A549 (cell line): ENCODE data around the gene TRAPPC2L. TPM values are rescaled to one million over a fixed set of nuclear protein-coding genes. Genes with fewer than 3 reads are reported as not detected.

ENCODE experiments used
- ATAC-seq, 2 experiments: fragments of 200-7000 bp in 1 of 2; fragments of >200 bp in 1 of 2; cut with Nextera tagmentation in 1 of 2; cut with Tn5 transposase in 1 of 2; 3 replicates each; pipeline versions ENCODE4 v1.8.0 to v1.9.1; 2018 to 2020; ENCODE audit warnings: mild to moderate bottlenecking in 1 of 2, moderate library complexity in 1 of 2
- CTCF ChIA-PET: fragments of 300-600 bp; sonication (Branson Sonifier 250); formaldehyde crosslinking; extraction: SDS; loops from one replicate; lab custom pipeline; 2021; ENCODE audit warnings: antibody characterized with exemption, inconsistent platforms; lab: Yijun Ruan, JAX
- POLR2A ChIA-PET: fragments of 350-600 bp; formaldehyde crosslinking; extraction: SDS; loops from one replicate; lab custom pipeline; 2021; ENCODE audit warnings: antibody characterized with exemption, inconsistent platforms; lab: Yijun Ruan, JAX
- DNase-seq, 2 experiments: peaks; one replicate each; pipeline versions ENCODE4 v3.0.0 to v3.0.0-alpha.2; 2011 to 2016; ENCODE audit warnings: low read depth in 1 of 2, low spot score in 1 of 2
- FAIRE-seq: peaks from 2 replicates; lab custom pipeline; 2011; peaks lifted over from hg19 to GRCh38; lab: Jason Lieb, UNC
- H3K27ac ChIP-seq, 2 experiments: fragments of >200 bp; sonication (Bioruptor Twin); formaldehyde crosslinking; 3 replicates each; pipeline ENCODE4 v1.5.1; 2016 to 2017
- H3K4me1 ChIP-seq: fragments of >200 bp; sonication (Bioruptor Twin); formaldehyde crosslinking; 3 replicates; pipeline ENCODE4 v1.6.1; 2016
- H3K4me2 ChIP-seq: fragments of >200 bp; sonication (Bioruptor Twin); formaldehyde crosslinking; 3 replicates; pipeline ENCODE4 v1.6.1; 2016
- H3K4me3 ChIP-seq: fragments of >200 bp; sonication (Bioruptor Twin); formaldehyde crosslinking; 3 replicates; pipeline ENCODE4 v1.5.1; 2016
- H3K9me3 ChIP-seq: fragments of >200 bp; sonication (Bioruptor Twin); formaldehyde crosslinking; 3 replicates; pipeline ENCODE4 v1.6.1; 2016
- BHLHE40 ChIP-seq: IDR thresholded peaks from 2 replicates; pipeline ENCODE4 v1.6.1; 2012; ENCODE audit warnings: low read depth, low read length, inconsistent platforms
- CBX2 ChIP-seq: fragments of 200-600 bp; sonication (generic); IDR thresholded peaks from 2 replicates; pipeline ENCODE4 v1.6.1; 2016; ENCODE audit warnings: low read depth, mild to moderate bottlenecking, borderline replicate concordance
- CEBPB ChIP-seq, 2 experiments: fragments of >200 bp in 1 of 2; sonication (Bioruptor Twin) in 1 of 2; formaldehyde crosslinking in 1 of 2; IDR thresholded peaks; 2 replicates each; pipeline ENCODE4 v1.6.1; 2012 to 2016
- CHD2 ChIP-seq: fragments of 150-350 bp; IDR thresholded peaks from 2 replicates; pipeline ENCODE4 v1.6.1; 2014; ENCODE audit warnings: low read length; ENCODE audit not compliant: partially characterized antibody
- CHD4 ChIP-seq: fragments of 200-600 bp; sonication (generic); IDR thresholded peaks from 2 replicates; pipeline ENCODE4 v1.6.1; 2016; ENCODE audit warnings: antibody characterized with exemption, mild to moderate bottlenecking, borderline replicate concordance
- ESRRA ChIP-seq: fragments of 150-350 bp; IDR thresholded peaks from 2 replicates; pipeline ENCODE4 v1.6.1; 2014; ENCODE audit warnings: mild to moderate bottlenecking, low read length, borderline replicate concordance
- GATA3 ChIP-seq: IDR thresholded peaks from 2 replicates; pipeline ENCODE4 v1.6.1; 2012; ENCODE audit warnings: borderline replicate concordance
- HEYL ChIP-seq: fragments of 250-450 bp; sonication (Bioruptor Pico); IDR thresholded peaks from 2 replicates; pipeline ENCODE4 v1.8.0; 2021; ENCODE audit warnings: mild to moderate bottlenecking, moderate library complexity
- HOXB5 ChIP-seq: fragments of 250-450 bp; sonication (Bioruptor Pico); IDR thresholded peaks from 2 replicates; pipeline ENCODE4 v1.5.0; 2020; ENCODE audit warnings: mild to moderate bottlenecking, moderate library complexity
- JUN ChIP-seq, 2 experiments: fragments of >200 bp; sonication (Bioruptor Twin); formaldehyde crosslinking; IDR thresholded peaks; 2 replicates in 1 of 2; 3 replicates in 1 of 2; pipeline ENCODE4 v1.6.1; 2016 to 2017
- JUNB ChIP-seq: fragments of >200 bp; sonication (Bioruptor Twin); formaldehyde crosslinking; IDR thresholded peaks from 2 replicates; pipeline ENCODE4 v1.6.1; 2016
- KDM1A ChIP-seq: fragments of 200-600 bp; sonication (generic); IDR thresholded peaks from 2 replicates; pipeline ENCODE4 v1.6.1; 2016; ENCODE audit warnings: low read depth, mild to moderate bottlenecking
- NFE2L2 ChIP-seq: fragments of 150-350 bp; conservative IDR thresholded peaks from 2 replicates; pipeline ENCODE4 v1.6.1; 2014; ENCODE audit warnings: low read length
- NPAS2 ChIP-seq: fragments of 250-450 bp; sonication (Bioruptor Pico); IDR thresholded peaks from 2 replicates; pipeline ENCODE4 v1.8.0; 2022; ENCODE audit warnings: mild to moderate bottlenecking, moderate library complexity, borderline replicate concordance
- NR3C1 ChIP-seq: fragments of >200 bp; sonication (Bioruptor Twin); formaldehyde crosslinking; IDR thresholded peaks from 3 replicates; pipeline ENCODE4 v1.6.1; 2017
- PBX3 ChIP-seq: IDR thresholded peaks from 2 replicates; pipeline ENCODE4 v1.6.1; 2012
- PHF8 ChIP-seq: fragments of 200-600 bp; sonication (generic); IDR thresholded peaks from 2 replicates; pipeline ENCODE4 v1.6.1; 2016; ENCODE audit warnings: low read depth, mild to moderate bottlenecking, antibody characterized with exemption, moderate library complexity, borderline replicate concordance
- POLR2A ChIP-seq: IDR thresholded peaks from 2 replicates; pipeline ENCODE4 v1.6.1; 2012; ENCODE audit warnings: mild to moderate bottlenecking, low read length
- RAD21 ChIP-seq, 2 experiments: fragments of >200 bp in 1 of 2; sonication (Bioruptor Twin) in 1 of 2; formaldehyde crosslinking in 1 of 2; IDR thresholded peaks in 1 of 2; conservative IDR thresholded peaks in 1 of 2; 2 replicates in 1 of 2; 3 replicates in 1 of 2; pipeline ENCODE4 v1.6.1; 2012 to 2018; ENCODE audit warnings: inconsistent platforms in 1 of 2
- RFX5 ChIP-seq: fragments of 450-650 bp; IDR thresholded peaks from 2 replicates; pipeline ENCODE4 v1.7.1; 2014; ENCODE audit warnings: antibody characterized with exemption, mild to moderate bottlenecking, moderate library complexity
- SMC3 ChIP-seq: fragments of >200 bp; sonication (Bioruptor Twin); formaldehyde crosslinking; IDR thresholded peaks from 3 replicates; pipeline ENCODE4 v1.6.1; 2018; ENCODE audit warnings: inconsistent platforms
- SREBF2 ChIP-seq: fragments of 450-650 bp; IDR thresholded peaks from 2 replicates; pipeline ENCODE4 v1.6.1; 2014; ENCODE audit warnings: mild to moderate bottlenecking, moderate library complexity
- TP53 ChIP-seq: fragments of 250-450 bp; sonication (Bioruptor Pico); IDR thresholded peaks from 2 replicates; pipeline ENCODE4 v1.5.0; 2021; ENCODE audit warnings: mild to moderate bottlenecking, moderate library complexity
- ZC3H11A ChIP-seq: fragments of 450-650 bp; IDR thresholded peaks from 2 replicates; pipeline ENCODE4 v1.6.1; 2014; ENCODE audit warnings: antibody characterized with exemption, mild to moderate bottlenecking
- ZFP36 ChIP-seq: fragments of 450-650 bp; IDR thresholded peaks from 2 replicates; pipeline ENCODE4 v1.6.1; 2014; ENCODE audit warnings: borderline replicate concordance; ENCODE audit not compliant: partially characterized antibody
- ZSCAN20 ChIP-seq: fragments of 250-450 bp; sonication (Bioruptor Pico); IDR thresholded peaks from 2 replicates; pipeline ENCODE4 v1.8.0; 2022; ENCODE audit warnings: mild to moderate bottlenecking, moderate library complexity
- WGBS: methylation state at CpG from one replicate; pipeline ENCODE4 v1.1.6; 2017; ENCODE audit errors: missing lambda C conversion rate; 5-methylcytosine and 5-hydroxymethylcytosine counted together
- polyA plus RNA-seq, 4 experiments: library from polyadenylated mRNA; depleted of rRNA in 3 of 4; stranded (reverse); fragments of >200 nt; fragmentation: RNase III in 1 of 4; extraction: RNeasy Plus Mini Kit Qiagen cat#74134 plus additional on column Dnase treatment in 1 of 4; gene quantifications; 2 replicates in 3 of 4; 3 replicates in 1 of 4; pipeline ENCODE4 v1.2.3, GENCODE V29; 2011 to 2017
- TF ChIP-seq, protein P1 (sequence below): fragments of 200-600 bp; sonication (generic); IDR thresholded peaks from 2 replicates; pipeline ENCODE4 v1.6.1; 2016; ENCODE audit warnings: antibody characterized with exemption, mild to moderate bottlenecking, moderate library complexity
- TF ChIP-seq, protein P2 (sequence below): fragments of >200 bp; sonication (Bioruptor Twin); formaldehyde crosslinking; IDR thresholded peaks from 3 replicates; pipeline ENCODE4 v1.6.1; 2016
- TF ChIP-seq, protein P3 (sequence below): fragments of 450-650 bp; IDR thresholded peaks from 2 replicates; pipeline ENCODE4 v1.6.1; 2014; ENCODE audit warnings: antibody characterized with exemption
- TF ChIP-seq, protein P4 (sequence below): fragments of >200 bp; sonication (Bioruptor Twin); formaldehyde crosslinking; IDR thresholded peaks from 3 replicates; pipeline ENCODE4 v1.5.1; 2016

Gene TRAPPC2L
- polyA plus RNA-seq, 2 of the 4 experiments (the other 2 are of a cell fraction), result 70.3 to 80.2 TPM

DNA sequence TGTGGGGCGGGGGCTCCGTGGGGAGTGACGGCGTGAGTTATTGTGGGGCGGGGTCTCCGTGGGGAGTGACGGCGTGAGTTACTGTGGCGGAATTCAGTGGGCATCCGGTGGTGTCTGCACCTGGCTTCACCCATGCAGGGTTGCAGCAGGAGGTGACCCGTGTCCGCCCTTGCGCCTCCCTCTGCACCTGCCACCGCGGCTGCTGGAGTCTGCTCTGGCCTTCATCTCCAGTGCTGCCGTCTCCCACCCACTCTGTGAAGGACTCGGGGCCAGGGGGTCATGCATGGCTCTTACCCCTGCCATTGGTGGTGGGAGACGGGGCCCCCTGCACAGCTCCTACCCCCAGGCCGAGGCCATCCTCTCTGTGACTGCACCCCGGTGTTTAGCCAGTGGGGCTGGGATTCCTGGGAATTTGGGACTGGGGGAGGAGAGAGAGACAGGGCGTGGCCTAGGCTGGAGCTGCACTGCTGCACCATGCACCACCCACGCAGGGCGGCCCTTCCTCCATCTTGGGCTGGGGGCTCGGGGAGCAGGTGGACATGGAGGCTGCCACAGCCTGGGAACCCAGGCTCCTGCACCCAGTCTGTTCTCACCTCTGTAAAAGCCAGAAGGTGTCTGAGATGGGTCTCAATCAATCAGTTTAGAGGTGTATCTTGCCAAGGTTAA is 10.8 kb downstream of the TRAPPC2L start:
- Histone ChIP-seq H3K27ac (no peak overlapping the region), H3K9me3 (no peaks in the 10 kb centered on the region), H3K4me1 (no peaks in the 10 kb centered on the region), H3K4me2 (no peak overlapping the region), H3K4me3 (no peak overlapping the region)
- TF ChIP-seq ZSCAN20 (no peak), BHLHE40 (no peak), RAD21 (conservative IDR thresholded peaks at IDR 0.05 in 1 of 2, IDR thresholded peaks at IDR 0.05 in 1 of 2) (no peak), SREBF2 (no peak), KDM1A (no peak), CHD2 (no peak), JUNB (no peak), ESRRA (no peak), ZC3H11A (no peak), SMC3 (no peak), GATA3 (no peak), HOXB5 (no peak), JUN (IDR thresholded peaks at IDR 0.05) (no peak)
- TF ChIP-seq, protein P1, sequence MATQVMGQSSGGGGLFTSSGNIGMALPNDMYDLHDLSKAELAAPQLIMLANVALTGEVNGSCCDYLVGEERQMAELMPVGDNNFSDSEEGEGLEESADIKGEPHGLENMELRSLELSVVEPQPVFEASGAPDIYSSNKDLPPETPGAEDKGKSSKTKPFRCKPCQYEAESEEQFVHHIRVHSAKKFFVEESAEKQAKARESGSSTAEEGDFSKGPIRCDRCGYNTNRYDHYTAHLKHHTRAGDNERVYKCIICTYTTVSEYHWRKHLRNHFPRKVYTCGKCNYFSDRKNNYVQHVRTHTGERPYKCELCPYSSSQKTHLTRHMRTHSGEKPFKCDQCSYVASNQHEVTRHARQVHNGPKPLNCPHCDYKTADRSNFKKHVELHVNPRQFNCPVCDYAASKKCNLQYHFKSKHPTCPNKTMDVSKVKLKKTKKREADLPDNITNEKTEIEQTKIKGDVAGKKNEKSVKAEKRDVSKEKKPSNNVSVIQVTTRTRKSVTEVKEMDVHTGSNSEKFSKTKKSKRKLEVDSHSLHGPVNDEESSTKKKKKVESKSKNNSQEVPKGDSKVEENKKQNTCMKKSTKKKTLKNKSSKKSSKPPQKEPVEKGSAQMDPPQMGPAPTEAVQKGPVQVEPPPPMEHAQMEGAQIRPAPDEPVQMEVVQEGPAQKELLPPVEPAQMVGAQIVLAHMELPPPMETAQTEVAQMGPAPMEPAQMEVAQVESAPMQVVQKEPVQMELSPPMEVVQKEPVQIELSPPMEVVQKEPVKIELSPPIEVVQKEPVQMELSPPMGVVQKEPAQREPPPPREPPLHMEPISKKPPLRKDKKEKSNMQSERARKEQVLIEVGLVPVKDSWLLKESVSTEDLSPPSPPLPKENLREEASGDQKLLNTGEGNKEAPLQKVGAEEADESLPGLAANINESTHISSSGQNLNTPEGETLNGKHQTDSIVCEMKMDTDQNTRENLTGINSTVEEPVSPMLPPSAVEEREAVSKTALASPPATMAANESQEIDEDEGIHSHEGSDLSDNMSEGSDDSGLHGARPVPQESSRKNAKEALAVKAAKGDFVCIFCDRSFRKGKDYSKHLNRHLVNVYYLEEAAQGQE, result no peak
- ChIA-PET POLR2A (no interaction called here), CTCF (no interaction called here)
- FAIRE-seq (no peak), DNase-seq (no peak), ATAC-seq (no peak)
- 82% methylated on average over 13 of the region's 24 CpGs for WGBS

DNA sequence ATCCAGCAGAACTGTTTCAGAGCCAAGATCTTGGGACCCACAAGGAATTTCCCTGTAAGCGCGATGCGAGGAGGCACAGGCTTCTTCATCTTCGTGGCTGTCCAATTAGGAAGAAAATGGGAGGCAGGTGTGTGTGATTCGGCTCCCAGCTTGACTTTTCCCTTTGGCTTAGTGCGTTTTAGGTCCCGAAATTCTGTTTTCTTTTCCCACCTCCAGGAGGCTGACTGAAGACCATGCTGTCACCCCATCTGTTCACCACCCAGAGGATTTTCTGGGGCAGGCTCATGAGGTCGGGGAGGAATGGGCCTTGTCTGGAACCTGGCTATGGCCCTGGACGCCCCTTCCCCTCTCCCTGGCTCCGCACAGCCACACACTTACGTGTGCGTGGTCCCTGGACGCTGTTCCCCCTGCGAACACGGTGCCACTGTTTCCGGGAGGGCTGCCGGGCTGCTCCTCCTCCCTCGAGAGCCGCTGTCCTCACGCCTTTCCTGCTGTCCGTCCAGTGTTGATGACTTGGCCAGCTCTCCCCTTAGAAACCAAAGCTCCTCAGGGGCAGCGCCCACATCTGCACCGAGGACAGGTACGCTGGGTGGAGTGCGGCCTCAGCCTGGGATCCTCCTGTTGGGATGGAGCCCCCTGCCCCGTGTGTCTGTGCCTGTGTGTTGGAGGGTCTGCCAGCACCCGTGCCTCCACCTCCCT is 12.2 kb downstream of the TRAPPC2L start:
- FAIRE-seq (no peak), ATAC-seq (no peak), DNase-seq (no peak)
- Histone ChIP-seq H3K27ac (no peak overlapping the region), H3K4me2 (no peak overlapping the region), H3K4me1 (no peaks in the 10 kb centered on the region), H3K9me3 (no peaks in the 10 kb centered on the region), H3K4me3 (no peak overlapping the region)
- WGBS, result 73% methylated on average over 25 of the region's 27 CpGs
- ChIA-PET POLR2A (interaction anchor here (0.8 kb wide), 1 partner anchor 11 kb away, joined by 3 read pairs; no protein-coding TSS in a partner anchor), CTCF (interaction anchor here (0.6 to 2.0 kb wide), 3 partner anchors 11 to 52 kb away, joined by 3 to 9 read pairs (median 4); no protein-coding TSS in a partner anchor)
- TF ChIP-seq CHD4 (no peak), SREBF2 (no peak), CEBPB (IDR thresholded peaks at IDR 0.05) (no peak), NPAS2 (CRISPR knock-in tag) (no peak), PBX3 (no peak), NFE2L2 (no peak), HEYL (CRISPR knock-in tag) (no peak), PHF8 (no peak), TP53 (no peak), ESRRA (no peak), NR3C1 (no peak), CBX2 (no peak), POLR2A (no peak), ZFP36 (no peak), RFX5 (no peak)
- TF ChIP-seq, protein P2, sequence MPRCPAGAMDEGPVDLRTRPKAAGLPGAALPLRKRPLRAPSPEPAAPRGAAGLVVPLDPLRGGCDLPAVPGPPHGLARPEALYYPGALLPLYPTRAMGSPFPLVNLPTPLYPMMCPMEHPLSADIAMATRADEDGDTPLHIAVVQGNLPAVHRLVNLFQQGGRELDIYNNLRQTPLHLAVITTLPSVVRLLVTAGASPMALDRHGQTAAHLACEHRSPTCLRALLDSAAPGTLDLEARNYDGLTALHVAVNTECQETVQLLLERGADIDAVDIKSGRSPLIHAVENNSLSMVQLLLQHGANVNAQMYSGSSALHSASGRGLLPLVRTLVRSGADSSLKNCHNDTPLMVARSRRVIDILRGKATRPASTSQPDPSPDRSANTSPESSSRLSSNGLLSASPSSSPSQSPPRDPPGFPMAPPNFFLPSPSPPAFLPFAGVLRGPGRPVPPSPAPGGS, result no peak
- TF ChIP-seq, protein P3, sequence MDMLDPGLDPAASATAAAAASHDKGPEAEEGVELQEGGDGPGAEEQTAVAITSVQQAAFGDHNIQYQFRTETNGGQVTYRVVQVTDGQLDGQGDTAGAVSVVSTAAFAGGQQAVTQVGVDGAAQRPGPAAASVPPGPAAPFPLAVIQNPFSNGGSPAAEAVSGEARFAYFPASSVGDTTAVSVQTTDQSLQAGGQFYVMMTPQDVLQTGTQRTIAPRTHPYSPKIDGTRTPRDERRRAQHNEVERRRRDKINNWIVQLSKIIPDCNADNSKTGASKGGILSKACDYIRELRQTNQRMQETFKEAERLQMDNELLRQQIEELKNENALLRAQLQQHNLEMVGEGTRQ, result no peak
- TF ChIP-seq, protein P4, sequence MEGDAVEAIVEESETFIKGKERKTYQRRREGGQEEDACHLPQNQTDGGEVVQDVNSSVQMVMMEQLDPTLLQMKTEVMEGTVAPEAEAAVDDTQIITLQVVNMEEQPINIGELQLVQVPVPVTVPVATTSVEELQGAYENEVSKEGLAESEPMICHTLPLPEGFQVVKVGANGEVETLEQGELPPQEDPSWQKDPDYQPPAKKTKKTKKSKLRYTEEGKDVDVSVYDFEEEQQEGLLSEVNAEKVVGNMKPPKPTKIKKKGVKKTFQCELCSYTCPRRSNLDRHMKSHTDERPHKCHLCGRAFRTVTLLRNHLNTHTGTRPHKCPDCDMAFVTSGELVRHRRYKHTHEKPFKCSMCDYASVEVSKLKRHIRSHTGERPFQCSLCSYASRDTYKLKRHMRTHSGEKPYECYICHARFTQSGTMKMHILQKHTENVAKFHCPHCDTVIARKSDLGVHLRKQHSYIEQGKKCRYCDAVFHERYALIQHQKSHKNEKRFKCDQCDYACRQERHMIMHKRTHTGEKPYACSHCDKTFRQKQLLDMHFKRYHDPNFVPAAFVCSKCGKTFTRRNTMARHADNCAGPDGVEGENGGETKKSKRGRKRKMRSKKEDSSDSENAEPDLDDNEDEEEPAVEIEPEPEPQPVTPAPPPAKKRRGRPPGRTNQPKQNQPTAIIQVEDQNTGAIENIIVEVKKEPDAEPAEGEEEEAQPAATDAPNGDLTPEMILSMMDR, result no peak
